Measurements from ENCODE around the gene ARHGEF4.
"Not testable (repeated sequence)": the region's sequence is repeated elsewhere in the genome, so short reads cannot be mapped to it uniquely, and the experiment has no call there.

ARHGEF4 gene

GRCh38 chr2:130892793-130893785, 56.4 kb downstream of the ARHGEF4 start:
- no peak for DNase-seq

- DNase-seq = no peak
Measured at GRCh38 chr2:130894326-130894942, 57.7 kb downstream of the ARHGEF4 start.

GRCh38 chr2:130896813-130897212, 60.1 kb downstream of the ARHGEF4 start:
- DNase-seq = no peak

- no peak for DNase-seq
Measured at GRCh38 chr2:130898553-130898952, 61.8 kb downstream of the ARHGEF4 start.

- DNase-seq = no peak
Measured at GRCh38 chr2:130899306-130899705, 62.6 kb downstream of the ARHGEF4 start.

GRCh38 chr2:130901061-130901460, 64.3 kb downstream of the ARHGEF4 start:
- DNase-seq = no peak

GRCh38 chr2:130901626-130902025, 64.9 kb downstream of the ARHGEF4 start:
- DNase-seq = not testable (repeated sequence)

GRCh38 chr2:130908832-130909231, 72.1 kb downstream of the ARHGEF4 start:
- no peak for DNase-seq

- DNase-seq = no peak
Measured at GRCh38 chr2:130910931-130911330, 74.2 kb downstream of the ARHGEF4 start.

- no peak for DNase-seq
Measured at GRCh38 chr2:130911482-130911881, 74.8 kb downstream of the ARHGEF4 start.

- no peak for DNase-seq
Measured at GRCh38 chr2:130911996-130912395, 75.3 kb downstream of the ARHGEF4 start.

- no peak for DNase-seq
Measured at GRCh38 chr2:130912471-130912870, 75.8 kb downstream of the ARHGEF4 start.

- no peak for DNase-seq
Measured at GRCh38 chr2:130913891-130914290, 77.2 kb downstream of the ARHGEF4 start.

- no peak for DNase-seq
Measured at GRCh38 chr2:130915149-130915548, 78.4 kb downstream of the ARHGEF4 start.

- DNase-seq = no peak
Measured at GRCh38 chr2:130915595-130916437, 79.1 kb downstream of the ARHGEF4 start.

GRCh38 chr2:130916438-130916705, 79.7 kb downstream of the ARHGEF4 start:
- DNase-seq = no peak

- DNase-seq = no peak
Measured at GRCh38 chr2:130917006-130917688, 80.4 kb downstream of the ARHGEF4 start.

- no peak for DNase-seq
Measured at GRCh38 chr2:130918393-130918792, 81.7 kb downstream of the ARHGEF4 start.

GRCh38 chr2:130920415-130921163, 83.9 kb downstream of the ARHGEF4 start:
- peak; percentile 60 for DNase-seq

GRCh38 chr2:130921164-130921476, 84.4 kb downstream of the ARHGEF4 start:
- DNase-seq = no peak

- DNase-seq = no peak
Measured at GRCh38 chr2:130922417-130922816, 85.7 kb downstream of the ARHGEF4 start.

GRCh38 chr2:130928385-130928784, 91.7 kb downstream of the ARHGEF4 start:
- no peak for DNase-seq
